ENCODE results near the gene KRTCAP2. TPM values are rescaled to one million over a fixed set of nuclear protein-coding genes. Genes with fewer than 3 reads are reported as not detected.

Gene KRTCAP2
- 222 to 262 TPM (median 235 TPM) in 5 replicates for total RNA-seq (2022; extraction: Qiagen RNA extraction; ENCODE audit: low read depth)

GRCh38 chr1:155172732-155173477, at the start of gene KRTCAP2:
TSS of gene KRTCAP2 (minus strand) at chr1:155173304. CDS start at chr1:155173224, 80 bp downstream.

DNA sequence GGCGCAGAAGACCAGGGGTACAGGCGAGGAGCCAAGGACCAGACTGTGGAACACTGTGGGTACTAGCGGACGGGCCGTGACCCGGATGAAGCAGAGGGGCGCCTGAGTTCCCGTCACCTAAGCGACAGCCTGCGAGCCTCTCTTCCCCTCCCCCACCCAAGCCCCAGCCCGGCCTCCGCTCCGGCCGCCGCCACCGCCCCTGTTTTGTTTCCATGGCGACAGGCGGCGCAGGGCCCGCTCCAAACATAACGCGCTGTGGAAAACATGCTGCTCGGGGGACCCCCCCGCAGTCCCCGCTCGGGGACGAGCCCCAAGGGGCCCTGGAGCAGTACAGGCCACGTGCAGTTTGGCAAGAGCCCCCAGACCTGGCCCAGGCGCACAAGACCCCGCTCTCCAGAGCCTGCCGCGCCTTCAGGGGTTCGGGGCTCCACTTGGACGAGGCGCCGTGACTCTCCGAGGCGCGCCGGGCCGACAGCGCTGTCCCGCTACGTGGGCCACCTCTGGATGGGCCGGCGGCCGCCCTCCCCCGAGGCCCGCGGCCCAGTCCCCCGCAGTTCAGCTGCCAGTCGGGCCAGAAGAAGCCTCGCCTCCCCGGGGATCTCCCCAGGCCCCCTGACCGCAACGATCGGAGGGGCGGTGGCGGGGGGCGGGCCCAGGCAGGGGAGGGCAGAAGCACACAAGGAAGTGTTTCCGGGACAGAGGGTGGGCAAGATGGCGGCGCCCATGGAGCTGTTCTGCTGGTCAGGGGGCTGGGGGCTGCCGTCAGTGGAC, 35.6 kb upstream of the KRTCAP2 start, which contains the start of gene MTX1:
Gene MTX1, plus strand, starts transcription at position 155 of the 771 bp plus-strand sequence. Its CDS starts 110 bp downstream, at position 265.

GRCh38 chr1:155207806-155208540, 34.9 kb upstream of the KRTCAP2 start, which contains the start of gene THBS3:
TSS of gene THBS3 (minus strand) at chr1:155207897. CDS start at chr1:155207876, 21 bp downstream.

DNA sequence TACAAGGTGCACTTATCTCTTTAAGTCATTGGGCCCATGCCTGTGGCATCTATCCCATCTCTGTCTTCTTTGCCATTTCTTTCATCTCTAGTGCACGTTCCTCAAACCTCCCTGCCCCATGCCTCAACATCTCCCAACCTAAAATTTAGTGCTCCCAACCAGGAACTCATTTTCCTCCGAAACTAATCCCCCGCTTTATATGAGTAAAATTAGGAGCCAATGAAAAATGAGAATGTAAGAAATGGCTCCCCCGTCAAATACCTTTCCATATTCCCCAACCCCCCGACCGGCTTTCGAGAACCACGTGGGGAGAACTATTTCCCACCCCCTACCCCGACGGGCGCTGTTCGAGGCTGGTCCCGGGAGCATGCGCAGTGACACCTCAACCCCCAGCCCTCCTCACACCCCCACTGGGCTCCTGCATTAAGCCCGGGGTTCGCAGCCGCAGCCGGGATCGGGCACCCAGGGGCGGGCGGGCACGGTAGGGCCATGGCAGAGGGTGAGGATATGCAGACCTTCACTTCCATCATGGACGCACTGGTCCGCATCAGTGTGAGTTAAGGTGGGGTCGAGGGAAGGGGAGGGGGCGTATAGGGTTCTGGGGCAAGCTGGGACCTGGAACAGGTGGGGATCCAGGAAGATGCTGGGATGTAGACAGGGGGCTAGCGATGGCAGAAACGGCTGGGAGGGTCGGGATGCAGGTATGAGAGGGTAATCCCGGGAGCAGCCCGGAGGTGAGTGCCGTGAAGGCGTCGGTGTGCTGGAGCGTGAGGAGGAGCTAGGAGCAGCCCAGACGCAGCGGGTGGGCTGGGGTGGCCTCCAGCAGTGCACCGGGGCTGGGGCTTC, 597 bp upstream of the KRTCAP2 start, which contains the start of gene TRIM46:
Gene TRIM46, plus strand, starts transcription at position 372 of the 846 bp plus-strand sequence. Its CDS starts 118 bp downstream, at position 490.

DNA sequence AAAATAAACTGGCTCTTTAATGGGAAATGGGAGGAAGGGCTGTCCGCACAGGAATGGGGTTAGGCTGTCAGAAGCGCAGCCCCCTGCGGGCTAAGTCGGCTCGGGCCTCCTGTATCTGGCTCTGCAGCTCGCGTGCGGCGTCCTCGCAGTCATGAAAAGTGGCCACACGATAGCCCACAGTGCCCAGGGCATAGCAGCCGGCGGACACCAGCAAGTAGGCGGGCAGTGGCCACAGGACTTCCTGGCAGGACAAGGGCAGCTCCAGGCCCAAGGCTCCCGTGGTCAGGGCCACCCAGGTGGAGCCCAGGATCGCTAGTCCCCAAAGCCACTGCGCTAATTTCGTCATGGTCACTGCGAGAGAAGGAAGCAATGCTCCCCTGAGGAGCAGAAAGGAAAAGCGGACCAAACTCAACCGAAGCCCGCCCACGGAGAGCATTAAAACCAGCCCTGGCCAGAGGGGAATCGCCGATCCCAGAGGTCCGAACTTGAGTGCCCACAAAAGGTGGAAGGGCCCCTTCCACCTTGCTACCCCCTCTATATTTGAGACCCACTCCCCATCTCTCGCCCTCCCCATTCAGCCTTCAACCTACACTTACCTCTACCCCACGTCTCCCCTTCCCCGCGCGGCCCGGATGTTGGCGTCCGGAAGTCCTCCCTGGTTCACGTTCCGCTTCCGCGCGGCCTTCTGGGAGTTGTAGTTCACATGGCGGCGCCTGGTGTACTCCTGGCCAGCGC, 33.0 kb downstream of the KRTCAP2 start, which contains the start of gene DPM3:
Gene DPM3, minus strand, starts transcription at position 637 of the 735 bp plus-strand sequence. Its CDS starts 291 bp downstream, at position 346.

GRCh38 chr1:155135415-155136028, 37.6 kb downstream of the KRTCAP2 start, which contains the start of gene SLC50A1:
TSS of gene SLC50A1 (plus strand) at chr1:155135852. CDS start at chr1:155135912, 60 bp downstream.

DNA sequence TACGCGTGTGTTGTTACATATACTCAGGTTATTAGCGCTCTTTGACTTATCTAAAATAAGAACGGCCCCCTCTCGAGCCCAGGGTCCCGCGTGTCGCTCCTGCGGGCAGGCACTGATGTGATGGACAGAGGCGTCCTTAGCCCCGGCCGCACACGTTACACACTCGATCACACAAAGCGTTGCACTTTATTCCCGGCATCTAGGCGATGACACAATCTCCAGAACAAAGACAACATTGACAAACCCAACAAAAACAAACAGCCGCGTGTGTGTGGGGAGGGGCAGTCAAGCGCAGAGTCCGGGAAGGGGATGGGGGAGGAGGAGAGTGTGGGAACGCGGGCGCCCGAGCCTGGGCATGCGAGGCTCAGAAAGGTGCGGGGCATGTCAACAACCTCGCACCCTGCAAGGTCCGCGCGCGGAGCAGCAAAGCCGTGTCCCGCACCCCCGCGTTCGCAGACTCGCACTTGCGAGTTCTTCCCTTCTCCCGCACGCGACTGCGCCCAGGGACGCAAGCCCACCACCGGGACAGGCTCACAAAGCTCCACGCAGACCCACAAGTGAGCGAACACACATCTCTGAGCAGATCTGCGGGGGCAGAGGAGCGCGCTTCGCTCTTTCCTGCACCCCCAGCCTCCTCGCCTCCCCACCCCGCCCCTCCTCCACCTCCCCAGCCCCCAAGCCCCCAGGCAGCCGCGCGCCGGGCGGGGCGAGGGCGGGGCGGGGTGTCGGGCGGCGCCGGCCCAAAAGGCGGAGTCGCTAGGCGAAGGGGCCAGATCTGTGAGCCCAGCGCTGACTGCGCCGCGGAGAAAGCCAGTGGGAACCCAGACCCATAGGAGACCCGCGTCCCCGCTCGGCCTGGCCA, 45.8 kb downstream of the KRTCAP2 start, which contains the start of gene EFNA1:
Gene EFNA1, plus strand, starts transcription at position 772 of the 862 bp plus-strand sequence. CDS start 102 bp downstream, outside the sequence.

Other genes with a start within 250 kb of the KRTCAP2 start
- 38.8 to 45.1 TPM (median 42.1 TPM) in 5 replicates for gene PMVK, start 236.6 kb downstream of the KRTCAP2 start, total RNA-seq (2022; extraction: Qiagen RNA extraction; ENCODE audit: low read depth)
- gene PBXIP1, start 217.2 kb downstream of the KRTCAP2 start, total RNA-seq (2022; extraction: Qiagen RNA extraction; ENCODE audit: low read depth) = 13.0 to 14.6 TPM (median 13.5 TPM) in 5 replicates
- gene PYGO2, start 211.5 kb downstream of the KRTCAP2 start, total RNA-seq (2022; extraction: Qiagen RNA extraction; ENCODE audit: low read depth) = 19.4 to 22.3 TPM (median 21.6 TPM) in 5 replicates
- gene SHC1, start 202.6 kb downstream of the KRTCAP2 start, total RNA-seq (2022; extraction: Qiagen RNA extraction; ENCODE audit: low read depth) = 199 to 255 TPM (median 244 TPM) in 5 replicates
- gene CKS1B, start 198.6 kb downstream of the KRTCAP2 start, total RNA-seq (2022; extraction: Qiagen RNA extraction; ENCODE audit: low read depth) = 304 to 367 TPM (median 343 TPM) in 5 replicates
- 39.8 to 46.3 TPM (median 44.9 TPM) in 5 replicates for gene FLAD1, start 190.0 kb downstream of the KRTCAP2 start, total RNA-seq (2022; extraction: Qiagen RNA extraction; ENCODE audit: low read depth)
- gene LENEP, start 179.7 kb downstream of the KRTCAP2 start, total RNA-seq (2022; extraction: Qiagen RNA extraction; ENCODE audit: low read depth) = 0.23 TPM in 1 of 5 replicates, not detected in the others
- gene ZBTB7B, start 170.5 kb downstream of the KRTCAP2 start, total RNA-seq (2022; extraction: Qiagen RNA extraction; ENCODE audit: low read depth) = 34.1 to 46.4 TPM (median 45.7 TPM) in 5 replicates
- 0.17 to 0.80 TPM (median 0.29 TPM) in 5 replicates for gene DCST2, start 139.5 kb downstream of the KRTCAP2 start, total RNA-seq (2022; extraction: Qiagen RNA extraction; ENCODE audit: low read depth)
- not detected in 5 replicates for gene DCST1, start 139.5 kb downstream of the KRTCAP2 start, total RNA-seq (2022; extraction: Qiagen RNA extraction; ENCODE audit: low read depth)
- 72.3 to 103 TPM (median 97.2 TPM) in 5 replicates for gene ADAM15, start 122.0 kb downstream of the KRTCAP2 start, total RNA-seq (2022; extraction: Qiagen RNA extraction; ENCODE audit: low read depth)
- 12.2 to 13.0 TPM (median 12.4 TPM) in 5 replicates for gene EFNA4, start 109.6 kb downstream of the KRTCAP2 start, total RNA-seq (2022; extraction: Qiagen RNA extraction; ENCODE audit: low read depth)
- gene EFNA3, start 94.5 kb downstream of the KRTCAP2 start, total RNA-seq (2022; extraction: Qiagen RNA extraction; ENCODE audit: low read depth) = 6.9 to 11.0 TPM (median 10.3 TPM) in 5 replicates
- 23.0 to 32.0 TPM (median 28.5 TPM) in 5 replicates for gene EFNA1, start 45.4 kb downstream of the KRTCAP2 start, total RNA-seq (2022; extraction: Qiagen RNA extraction; ENCODE audit: low read depth)
- gene SLC50A1, start 37.5 kb downstream of the KRTCAP2 start, total RNA-seq (2022; extraction: Qiagen RNA extraction; ENCODE audit: low read depth) = 30.2 to 37.7 TPM (median 35.4 TPM) in 5 replicates
- 69.8 to 112 TPM (median 98.4 TPM) in 5 replicates for gene DPM3, start 32.8 kb downstream of the KRTCAP2 start, total RNA-seq (2022; extraction: Qiagen RNA extraction; ENCODE audit: low read depth)
- 1.8 to 2.9 TPM (median 2.6 TPM) in 5 replicates for gene TRIM46, start 545 bp upstream of the KRTCAP2 start, total RNA-seq (2022; extraction: Qiagen RNA extraction; ENCODE audit: low read depth)
- gene THBS3, start 34.6 kb upstream of the KRTCAP2 start, total RNA-seq (2022; extraction: Qiagen RNA extraction; ENCODE audit: low read depth) = 6.0 to 10.7 TPM (median 8.4 TPM) in 5 replicates
- gene MTX1, start 35.4 kb upstream of the KRTCAP2 start, total RNA-seq (2022; extraction: Qiagen RNA extraction; ENCODE audit: low read depth) = 65.8 to 81.8 TPM (median 76.1 TPM) in 5 replicates
- 26.5 to 34.2 TPM (median 33.7 TPM) in 5 replicates for gene ENTREP3, start 82.2 kb upstream of the KRTCAP2 start, total RNA-seq (2022; extraction: Qiagen RNA extraction; ENCODE audit: low read depth)
- gene SCAMP3, start 89.1 kb upstream of the KRTCAP2 start, total RNA-seq (2022; extraction: Qiagen RNA extraction; ENCODE audit: low read depth) = 99.5 to 134 TPM (median 118 TPM) in 5 replicates
- gene CLK2, start 100.2 kb upstream of the KRTCAP2 start, total RNA-seq (2022; extraction: Qiagen RNA extraction; ENCODE audit: low read depth) = 21.2 to 25.1 TPM (median 23.8 TPM) in 5 replicates
- 3.2 to 6.4 TPM (median 5.2 TPM) in 5 replicates for gene HCN3, start 104.2 kb upstream of the KRTCAP2 start, total RNA-seq (2022; extraction: Qiagen RNA extraction; ENCODE audit: low read depth)
- not detected in 5 replicates for gene PKLR, start 128.1 kb upstream of the KRTCAP2 start, total RNA-seq (2022; extraction: Qiagen RNA extraction; ENCODE audit: low read depth)
- 155 to 179 TPM (median 165 TPM) in 5 replicates for gene FDPS, start 135.6 kb upstream of the KRTCAP2 start, total RNA-seq (2022; extraction: Qiagen RNA extraction; ENCODE audit: low read depth)
- 40.2 to 54.7 TPM (median 53.4 TPM) in 5 replicates for gene RUSC1, start 147.6 kb upstream of the KRTCAP2 start, total RNA-seq (2022; extraction: Qiagen RNA extraction; ENCODE audit: low read depth)